ENCODE data around the gene MELTF. TPM values are rescaled to one million over a fixed set of nuclear protein-coding genes. Genes with fewer than 3 reads are reported as not detected.

MELTF gene
- total and polyA plus RNA-seq, 2 of the 13 experiments (the other 11 are each of a cell fraction or from before 2014, with no cell fraction given): 3.2 to 7.5 TPM

DNA sequence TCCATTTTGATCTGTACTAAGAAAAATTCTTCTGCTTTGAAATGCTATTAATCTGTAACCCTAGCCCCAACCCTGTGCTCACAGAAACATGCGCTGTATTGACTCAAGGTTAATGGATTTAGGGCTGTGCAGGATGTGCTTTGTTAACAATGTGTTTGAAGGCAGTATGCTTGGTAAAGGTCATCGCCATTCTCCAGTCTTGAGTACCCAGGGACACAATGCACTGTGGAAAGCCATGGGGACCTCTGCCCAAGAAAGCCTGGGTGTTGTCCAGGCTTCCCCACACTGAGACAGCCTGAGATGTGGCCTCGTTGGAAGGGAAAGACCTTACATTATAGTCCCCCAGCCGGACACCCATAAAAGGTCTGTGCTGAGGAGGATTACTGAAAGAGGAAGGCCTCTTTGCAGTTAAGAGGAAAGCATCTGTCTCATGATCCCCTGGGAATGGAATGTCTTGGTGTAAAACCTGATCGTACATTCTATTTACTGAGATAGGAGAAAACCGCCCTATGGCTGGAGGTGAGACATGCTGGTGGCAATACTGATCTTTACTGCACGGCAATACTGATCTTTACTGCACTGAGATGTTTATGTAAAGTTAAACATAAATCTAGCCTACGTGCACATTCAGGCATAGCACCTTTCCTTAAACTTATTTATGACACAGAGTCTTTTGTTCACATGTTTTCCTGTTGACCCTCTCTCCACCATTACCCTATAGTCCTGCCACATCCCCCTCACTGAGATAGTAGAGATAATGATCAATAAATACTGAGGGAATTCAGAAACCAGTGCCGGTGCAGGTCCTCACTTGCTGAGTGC is 67.3 kb downstream of the MELTF start (continued):
- TF ChIP-seq, protein P1, sequence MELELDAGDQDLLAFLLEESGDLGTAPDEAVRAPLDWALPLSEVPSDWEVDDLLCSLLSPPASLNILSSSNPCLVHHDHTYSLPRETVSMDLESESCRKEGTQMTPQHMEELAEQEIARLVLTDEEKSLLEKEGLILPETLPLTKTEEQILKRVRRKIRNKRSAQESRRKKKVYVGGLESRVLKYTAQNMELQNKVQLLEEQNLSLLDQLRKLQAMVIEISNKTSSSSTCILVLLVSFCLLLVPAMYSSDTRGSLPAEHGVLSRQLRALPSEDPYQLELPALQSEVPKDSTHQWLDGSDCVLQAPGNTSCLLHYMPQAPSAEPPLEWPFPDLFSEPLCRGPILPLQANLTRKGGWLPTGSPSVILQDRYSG (CRISPR knock-in tag; IDR thresholded peaks at IDR 0.05): no peak
- TF ChIP-seq MAZ (IDR thresholded peaks at IDR 0.05; ENCODE audit: borderline replicate concordance, low read depth, low read length) (no peak), MAZ (CRISPR knock-in tag; IDR thresholded peaks at IDR 0.05; ENCODE audit: low read depth) (peak; percentile 49; the same call in 1 of the 2 replicates), ONECUT2 (CRISPR knock-in tag; IDR thresholded peaks at IDR 0.05) (peak; percentile 56; the same call in 1 of the 2 replicates), ZNF772 (CRISPR knock-in tag; IDR thresholded peaks at IDR 0.05) (peak; percentile 59), ISX (CRISPR knock-in tag; conservative IDR thresholded peaks at IDR 0.05) (no peak), ZSCAN29 (CRISPR knock-in tag; conservative IDR thresholded peaks at IDR 0.05) (peak; percentile 48; the same call in 1 of the 2 replicates), ZNF552 (CRISPR knock-in tag; IDR thresholded peaks at IDR 0.05; ENCODE audit: borderline replicate concordance) (no peak; the same call in 1 of the 2 replicates), ZNF253 (CRISPR knock-in tag; IDR thresholded peaks at IDR 0.05; ENCODE audit: borderline replicate concordance) (no peak), ZNF274 (CRISPR knock-in tag; IDR thresholded peaks at IDR 0.05) (peak; percentile 25; the same call in 1 of the 2 replicates), NCOA5 (CRISPR knock-in tag; IDR thresholded peaks at IDR 0.05) (no peak), SIX4 (CRISPR knock-in tag; IDR thresholded peaks at IDR 0.05) (0 out of 2 replicates have a peak, but pooled peaks have one; percentile 52), ZNF557 (CRISPR knock-in tag; IDR thresholded peaks at IDR 0.05) (no peak), ZNF337 (CRISPR knock-in tag; IDR thresholded peaks at IDR 0.05; ENCODE audit: borderline replicate concordance, low read depth) (no peak), AGO2 (optimal IDR thresholded peaks at IDR 0.05; ENCODE audit: low read depth, low read length) (no peak), XRCC5 (optimal IDR thresholded peaks at IDR 0.05; ENCODE audit: low read length) (no peak), HMGA1 (CRISPR knock-in tag; conservative IDR thresholded peaks at IDR 0.05) (no peak), POLR2AphosphoS2 (IDR thresholded peaks at IDR 0.05; ENCODE audit: low read depth, low read length) (no peak), NAIF1 (CRISPR knock-in tag; IDR thresholded peaks at IDR 0.05; ENCODE audit: borderline replicate concordance) (no peak), ZIK1 (CRISPR knock-in tag; IDR thresholded peaks at IDR 0.05; ENCODE audit: borderline replicate concordance, low read depth) (no peak), SNAPC2 (CRISPR knock-in tag; IDR thresholded peaks at IDR 0.05) (no peak; the same call in 1 of the 2 replicates), ARNT (IDR thresholded peaks at IDR 0.05) (no peak)
- TF ChIP-seq, protein P2, sequence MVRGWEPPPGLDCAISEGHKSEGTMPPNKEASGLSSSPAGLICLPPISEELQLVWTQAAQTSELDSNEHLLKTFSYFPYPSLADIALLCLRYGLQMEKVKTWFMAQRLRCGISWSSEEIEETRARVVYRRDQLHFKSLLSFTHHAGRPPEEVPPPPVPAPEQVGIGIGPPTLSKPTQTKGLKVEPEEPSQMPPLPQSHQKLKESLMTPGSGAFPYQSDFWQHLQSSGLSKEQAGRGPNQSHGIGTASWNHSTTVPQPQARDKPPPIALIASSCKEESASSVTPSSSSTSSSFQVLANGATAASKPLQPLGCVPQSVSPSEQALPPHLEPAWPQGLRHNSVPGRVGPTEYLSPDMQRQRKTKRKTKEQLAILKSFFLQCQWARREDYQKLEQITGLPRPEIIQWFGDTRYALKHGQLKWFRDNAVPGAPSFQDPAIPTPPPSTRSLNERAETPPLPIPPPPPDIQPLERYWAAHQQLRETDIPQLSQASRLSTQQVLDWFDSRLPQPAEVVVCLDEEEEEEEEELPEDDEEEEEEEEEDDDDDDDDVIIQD (CRISPR knock-in tag; IDR thresholded peaks at IDR 0.05; ENCODE audit: low read depth): no peak
- TF ChIP-seq, protein P3, sequence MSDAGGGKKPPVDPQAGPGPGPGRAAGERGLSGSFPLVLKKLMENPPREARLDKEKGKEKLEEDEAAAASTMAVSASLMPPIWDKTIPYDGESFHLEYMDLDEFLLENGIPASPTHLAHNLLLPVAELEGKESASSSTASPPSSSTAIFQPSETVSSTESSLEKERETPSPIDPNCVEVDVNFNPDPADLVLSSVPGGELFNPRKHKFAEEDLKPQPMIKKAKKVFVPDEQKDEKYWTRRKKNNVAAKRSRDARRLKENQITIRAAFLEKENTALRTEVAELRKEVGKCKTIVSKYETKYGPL (CRISPR knock-in tag; IDR thresholded peaks at IDR 0.05): no peak
- TF ChIP-seq, protein P4, sequence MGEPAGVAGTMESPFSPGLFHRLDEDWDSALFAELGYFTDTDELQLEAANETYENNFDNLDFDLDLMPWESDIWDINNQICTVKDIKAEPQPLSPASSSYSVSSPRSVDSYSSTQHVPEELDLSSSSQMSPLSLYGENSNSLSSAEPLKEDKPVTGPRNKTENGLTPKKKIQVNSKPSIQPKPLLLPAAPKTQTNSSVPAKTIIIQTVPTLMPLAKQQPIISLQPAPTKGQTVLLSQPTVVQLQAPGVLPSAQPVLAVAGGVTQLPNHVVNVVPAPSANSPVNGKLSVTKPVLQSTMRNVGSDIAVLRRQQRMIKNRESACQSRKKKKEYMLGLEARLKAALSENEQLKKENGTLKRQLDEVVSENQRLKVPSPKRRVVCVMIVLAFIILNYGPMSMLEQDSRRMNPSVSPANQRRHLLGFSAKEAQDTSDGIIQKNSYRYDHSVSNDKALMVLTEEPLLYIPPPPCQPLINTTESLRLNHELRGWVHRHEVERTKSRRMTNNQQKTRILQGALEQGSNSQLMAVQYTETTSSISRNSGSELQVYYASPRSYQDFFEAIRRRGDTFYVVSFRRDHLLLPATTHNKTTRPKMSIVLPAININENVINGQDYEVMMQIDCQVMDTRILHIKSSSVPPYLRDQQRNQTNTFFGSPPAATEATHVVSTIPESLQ (CRISPR knock-in tag; conservative IDR thresholded peaks at IDR 0.05): no peak

Measured in HepG2 (cell line).